HL-60/S4 (cell line): ENCODE results near the gene UNK.
"Not testable (repeated sequence)": the region's sequence is repeated elsewhere in the genome, so short reads cannot be mapped to it uniquely, and the experiment has no call there.

Experiments used
- in situ Hi-C: fragments of 300-500 bp; cut with MboI; formaldehyde crosslinking; loops from 2 replicates; pipeline ENCODE4 v1.14.3; 2022; ENCODE audit warnings: low sequenced_read_pairs

UNK gene

DNA sequence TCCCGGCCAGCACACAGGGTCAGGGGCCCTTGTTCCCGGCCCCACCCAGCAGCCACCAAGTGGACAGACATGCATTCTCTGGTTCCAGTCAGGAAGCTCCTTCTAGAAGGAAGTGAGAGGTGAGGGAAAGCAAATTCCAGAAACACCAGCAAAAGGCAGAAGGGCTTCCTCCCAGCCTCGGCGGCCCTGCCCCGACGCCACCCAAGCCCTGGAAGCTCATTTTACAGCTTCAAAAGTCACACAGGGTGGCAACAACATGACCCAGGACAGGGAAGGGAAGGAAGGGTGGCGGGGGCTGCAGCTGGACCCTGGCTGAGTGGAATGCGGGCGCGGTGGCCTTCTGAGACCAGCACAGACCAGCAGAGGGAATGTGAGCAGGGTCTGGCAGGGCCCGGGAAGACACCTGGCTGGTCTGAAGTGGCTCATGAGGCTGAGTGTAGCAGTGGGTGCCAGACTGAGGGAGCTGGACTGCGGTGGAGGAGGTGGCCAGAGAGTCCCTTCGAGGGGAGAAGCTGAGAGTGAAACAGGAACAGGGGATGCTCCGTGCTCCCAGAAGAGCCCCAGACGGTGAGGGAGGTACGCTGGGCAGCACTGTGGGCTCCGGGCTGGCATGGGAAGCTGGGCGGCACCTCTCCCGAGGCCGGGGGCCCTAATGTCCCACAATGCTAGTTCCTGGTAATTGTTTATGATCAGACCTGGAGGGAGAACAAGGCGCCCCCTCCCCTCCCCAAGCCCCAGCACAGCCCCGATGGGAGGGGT, 61.5 kb downstream of the UNK start:
- in situ Hi-C loops = no loop called here

DNA sequence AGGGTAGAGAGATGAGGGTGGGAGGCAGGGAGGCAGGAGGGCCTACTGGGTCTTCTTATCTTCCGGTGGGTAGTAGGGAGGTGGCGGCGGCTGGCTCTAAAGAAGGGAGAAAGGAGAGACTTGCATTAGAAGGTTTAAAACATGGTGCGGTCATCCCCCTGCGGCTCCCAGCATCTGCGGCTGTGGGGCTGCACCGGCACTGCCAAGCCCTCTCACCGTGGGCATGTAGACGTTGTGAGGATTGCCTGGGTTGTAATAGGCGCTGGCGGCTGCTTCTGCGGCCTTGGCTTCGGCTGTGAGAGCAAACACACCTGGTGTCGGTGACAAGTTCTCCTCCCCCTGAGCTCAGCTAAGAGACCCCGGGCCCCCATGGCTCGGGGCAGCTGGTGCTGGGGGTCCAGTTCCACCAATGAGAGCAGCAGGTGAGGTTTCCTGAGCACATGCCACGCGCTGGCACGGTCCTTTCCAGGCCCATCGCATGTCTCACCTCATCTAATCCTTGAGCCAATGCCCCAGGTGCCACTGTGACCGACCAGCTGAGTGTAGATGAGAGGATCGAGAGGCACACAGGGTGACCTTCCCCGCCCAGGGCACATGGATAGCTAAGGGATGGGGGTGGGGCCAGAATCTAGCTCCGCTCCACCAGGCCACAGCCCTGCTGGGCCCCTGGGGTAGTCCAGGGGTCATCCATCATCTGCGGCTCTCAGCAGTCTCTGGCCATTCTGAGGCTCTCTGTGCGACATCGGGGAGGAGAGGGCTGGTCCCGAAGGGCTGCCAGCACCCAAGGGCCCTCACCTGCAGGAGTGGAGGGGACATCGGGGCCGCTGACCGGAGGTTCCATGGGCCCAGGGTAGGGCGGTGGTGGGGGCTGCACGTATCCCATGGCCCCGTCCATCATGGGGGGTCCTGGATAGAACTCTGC, 62.3 kb downstream of the UNK start:
- in situ Hi-C loops = no loop called here

DNA sequence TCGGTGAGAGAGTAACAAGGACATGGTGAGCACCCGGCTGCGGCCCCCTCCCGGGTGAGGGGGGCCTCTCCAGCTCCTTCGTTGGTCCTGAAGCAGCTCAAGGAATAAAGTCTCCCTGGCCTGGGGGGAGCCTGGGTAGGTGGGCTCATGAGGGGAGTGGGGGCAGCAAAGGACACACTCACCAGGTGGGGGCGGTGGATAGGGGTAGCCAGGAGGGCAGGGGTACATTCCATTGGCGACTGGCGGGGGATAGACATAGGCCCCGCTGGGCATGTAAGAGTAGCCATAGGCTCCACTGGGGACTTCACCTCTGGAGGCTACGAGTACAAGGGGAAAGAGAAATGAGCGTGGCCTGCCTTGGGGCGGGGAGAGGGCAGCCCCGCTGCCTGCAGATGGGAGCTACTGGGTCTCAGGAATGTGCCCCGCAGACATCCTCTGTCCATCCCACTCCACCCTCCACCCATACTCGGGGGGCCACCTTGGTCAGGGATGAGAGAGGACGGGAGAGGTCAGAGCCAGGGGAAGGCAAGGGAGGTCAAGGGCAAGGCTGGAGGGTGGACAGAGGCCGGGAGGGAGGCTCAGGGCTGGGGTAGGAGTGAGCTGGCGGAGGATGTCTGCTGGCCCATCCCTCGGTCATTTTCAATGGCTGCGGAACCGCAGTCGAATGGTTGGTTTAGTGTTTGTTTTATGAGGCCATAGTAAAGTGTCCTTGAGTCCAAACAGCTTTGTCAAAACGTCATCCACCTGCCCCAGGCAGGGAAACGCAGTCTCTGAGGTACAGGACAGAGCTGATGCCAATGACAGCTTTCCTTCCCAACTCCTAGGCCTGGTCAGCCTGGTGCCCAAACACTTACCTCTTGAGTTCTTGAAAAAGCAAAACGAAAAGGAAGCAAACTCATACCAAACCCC, 63.3 kb downstream of the UNK start:
- in situ Hi-C loops = no loop called here

DNA sequence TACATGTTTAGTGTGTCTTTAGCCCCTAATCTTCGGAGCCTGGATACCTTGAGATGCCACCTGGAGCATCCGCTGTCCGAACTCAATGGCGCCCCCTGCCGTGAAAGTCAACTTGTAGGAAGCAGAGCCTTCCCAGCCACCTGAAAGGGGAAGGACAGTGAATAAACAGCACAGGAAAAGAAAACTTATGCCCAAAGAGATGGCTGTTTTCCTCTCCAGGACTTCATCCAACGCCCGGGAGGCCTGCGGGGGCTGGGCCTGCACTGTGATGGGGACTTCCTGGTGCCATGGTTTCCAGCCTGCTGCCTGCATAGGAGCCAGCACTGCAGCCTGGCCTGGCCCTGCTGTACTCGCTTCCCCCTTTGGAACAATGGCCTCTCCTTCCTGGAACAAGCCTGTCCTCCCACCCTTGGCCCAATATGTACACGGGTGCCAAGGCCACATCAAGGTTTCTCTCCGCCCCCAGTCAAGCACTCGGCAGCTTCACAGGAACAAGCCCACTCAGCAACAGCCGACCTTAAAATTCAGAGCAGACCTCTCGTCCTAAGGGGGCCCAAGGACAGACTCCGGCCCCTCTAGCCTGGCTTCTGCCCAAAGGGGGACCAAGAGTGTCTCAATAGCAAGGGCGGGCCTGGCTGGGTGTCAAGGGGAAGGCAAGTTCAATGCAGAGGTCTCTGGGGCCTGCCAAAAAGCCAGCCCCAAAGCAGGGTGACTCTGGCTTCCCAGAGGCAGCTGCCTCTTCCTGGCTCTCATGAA, 64.1 kb downstream of the UNK start:
- in situ Hi-C loops = no loop called here

DNA sequence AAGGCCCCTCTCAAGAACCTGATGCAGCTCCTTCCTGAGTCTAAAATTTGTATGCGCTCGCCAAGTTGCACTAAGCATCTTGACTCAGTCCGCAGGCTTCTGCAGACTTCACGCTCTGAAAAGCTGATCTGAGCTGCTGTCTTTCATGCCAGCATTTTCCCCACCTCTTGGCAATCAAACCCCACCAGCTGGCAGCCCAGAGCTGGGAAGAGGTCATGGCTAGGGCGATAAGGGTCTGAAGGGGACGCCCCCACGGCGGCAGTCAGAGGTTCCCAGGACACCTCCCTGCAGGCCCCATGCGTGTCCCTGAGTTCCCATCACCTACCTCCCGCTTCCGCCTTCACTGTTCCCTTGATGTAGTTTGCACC, 64.7 kb downstream of the UNK start:
- in situ Hi-C loops = no loop called here

DNA sequence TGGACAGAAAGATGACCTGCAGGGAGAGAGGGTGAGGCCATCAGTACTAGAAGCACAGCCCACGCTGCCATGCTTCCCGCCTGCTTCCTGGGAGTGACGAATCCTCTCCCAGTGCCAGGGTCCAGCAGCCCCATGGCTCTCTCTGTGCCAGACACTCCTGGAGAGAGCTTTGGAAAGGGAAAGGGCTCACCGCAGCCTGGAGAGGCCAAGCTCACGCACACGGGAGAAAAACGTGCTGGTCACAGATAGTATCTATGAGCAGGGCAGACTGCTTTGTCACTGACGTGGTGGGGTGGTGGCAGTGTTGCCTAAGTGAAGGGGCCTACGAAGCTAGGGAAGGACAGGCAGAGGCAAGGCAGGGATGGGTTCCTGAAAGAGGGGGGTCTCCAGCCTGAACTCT, 65.1 kb downstream of the UNK start:
- in situ Hi-C loops = no loop called here

DNA sequence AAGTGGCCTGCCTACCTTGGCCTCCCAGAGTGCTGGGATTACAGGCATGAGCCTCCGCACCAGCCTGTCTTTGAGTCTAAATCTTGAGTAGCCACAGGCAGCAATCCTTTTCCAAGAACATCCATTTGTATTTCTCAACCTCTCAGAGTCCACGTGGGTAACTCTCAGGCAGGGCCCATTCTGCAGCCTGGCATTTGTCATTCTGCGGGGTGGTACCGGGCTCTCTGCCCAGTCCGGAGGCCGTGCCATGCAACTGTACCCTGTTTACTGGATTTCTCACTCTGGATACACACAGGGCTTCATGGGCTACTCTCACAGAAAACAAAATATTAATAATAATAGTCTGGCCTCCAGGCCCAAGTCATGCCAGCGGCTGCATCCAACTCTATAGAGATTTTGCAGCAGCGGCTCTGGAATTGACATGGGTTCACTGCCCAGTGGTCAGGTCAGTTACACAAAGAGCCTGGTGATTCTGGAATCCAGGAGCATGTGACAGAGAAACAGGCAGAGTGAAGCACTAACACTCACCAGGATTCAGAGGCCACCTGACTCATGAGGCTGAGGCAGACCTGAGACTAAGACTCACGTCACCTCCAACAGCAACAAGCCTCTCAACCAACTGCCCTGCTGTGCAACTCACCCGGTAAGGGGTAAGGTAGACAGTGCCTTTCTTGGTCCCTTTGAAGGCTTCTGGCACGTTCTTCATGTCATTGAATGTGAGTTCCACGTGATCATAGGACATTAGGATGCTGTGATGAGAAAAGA, 66.5 kb downstream of the UNK start:
- in situ Hi-C loops = no loop called here

DNA sequence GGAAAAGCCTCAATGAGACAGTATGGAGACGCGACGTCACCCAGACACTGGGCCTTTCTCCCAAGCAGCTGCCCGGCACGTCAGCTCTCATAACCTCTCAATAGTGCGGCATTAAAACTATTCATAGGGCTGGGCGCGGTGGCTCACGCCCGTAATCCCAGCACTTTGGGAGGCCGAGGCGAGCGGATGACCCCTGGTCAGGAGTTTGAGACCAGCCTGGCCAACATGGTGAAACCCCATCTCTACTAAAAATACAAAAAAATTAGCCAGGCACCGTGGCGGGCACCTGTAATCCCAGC, 67.0 kb downstream of the UNK start:
- in situ Hi-C loops = not testable (repeated sequence)

DNA sequence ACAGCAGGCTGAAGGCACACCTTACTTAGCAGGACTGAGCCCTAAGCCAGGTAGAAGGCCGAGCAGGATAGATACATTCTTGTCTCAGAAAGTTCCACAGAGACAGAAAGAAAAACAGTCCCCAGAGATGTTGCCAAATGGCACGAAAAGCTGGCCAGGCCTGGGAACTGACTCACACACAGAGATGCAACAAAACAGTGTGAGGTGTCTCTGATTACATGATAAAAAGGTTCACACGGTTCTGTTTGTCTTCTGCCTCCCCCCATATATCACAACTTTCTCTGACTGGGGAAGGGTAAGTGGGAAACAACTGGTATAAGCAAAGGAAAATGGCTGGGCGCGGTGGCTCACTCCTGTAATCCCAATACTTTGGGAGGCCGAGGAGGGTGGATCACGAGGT, 68.8 kb downstream of the UNK start:
- in situ Hi-C loops = no loop called here

DNA sequence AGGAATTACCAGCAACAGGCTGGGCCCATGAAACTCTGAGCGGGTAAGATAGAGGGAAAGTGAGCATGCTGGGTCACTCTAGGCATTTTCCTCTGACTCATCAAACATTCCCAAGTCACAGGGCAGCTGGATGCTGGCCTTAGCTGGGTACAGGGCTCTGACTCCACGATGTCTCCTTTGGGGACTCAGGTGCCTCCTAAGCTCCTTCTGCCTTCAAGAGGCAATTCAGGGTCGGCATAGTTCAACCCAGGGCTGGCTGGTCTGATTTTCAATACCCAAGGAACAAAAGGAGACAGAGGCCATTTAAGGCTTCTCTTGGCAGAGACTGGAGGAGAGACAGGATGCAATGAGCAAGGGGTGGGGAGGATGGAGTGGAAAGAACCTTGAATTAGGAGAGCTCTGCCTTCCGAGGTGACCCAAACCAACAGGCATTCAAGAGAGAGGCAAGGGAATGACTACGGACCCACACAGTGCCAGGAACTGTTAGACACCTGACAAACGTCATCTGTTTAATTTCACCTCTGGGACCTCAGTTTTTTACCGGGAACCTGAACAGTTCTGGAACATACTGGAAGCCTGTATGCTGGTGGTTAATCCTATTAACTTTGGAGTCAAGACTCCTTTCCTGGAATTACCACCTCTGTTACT, 69.6 kb downstream of the UNK start:
- in situ Hi-C loops = no loop called here

DNA sequence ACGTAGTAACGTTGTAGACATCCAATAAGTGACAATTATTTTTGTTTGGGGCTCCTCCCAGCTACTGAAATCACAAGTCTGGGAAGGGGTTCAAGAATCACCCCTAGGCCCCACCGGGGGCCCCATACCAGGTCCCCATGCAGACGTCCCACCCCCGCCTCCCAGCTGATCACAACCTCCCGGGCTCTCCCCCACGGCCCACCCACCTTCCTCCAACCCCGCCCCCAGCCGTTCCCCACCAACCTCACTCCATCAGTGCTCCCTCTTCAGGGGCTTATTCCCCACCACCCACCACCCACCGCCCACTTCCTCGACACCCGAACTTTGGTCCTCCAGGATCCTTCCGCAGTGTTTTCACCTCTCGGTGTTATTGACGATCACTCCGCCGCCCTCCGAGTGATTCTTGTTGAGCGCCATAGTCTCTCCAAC, 70.3 kb downstream of the UNK start:
- in situ Hi-C loops = no loop called here

DNA sequence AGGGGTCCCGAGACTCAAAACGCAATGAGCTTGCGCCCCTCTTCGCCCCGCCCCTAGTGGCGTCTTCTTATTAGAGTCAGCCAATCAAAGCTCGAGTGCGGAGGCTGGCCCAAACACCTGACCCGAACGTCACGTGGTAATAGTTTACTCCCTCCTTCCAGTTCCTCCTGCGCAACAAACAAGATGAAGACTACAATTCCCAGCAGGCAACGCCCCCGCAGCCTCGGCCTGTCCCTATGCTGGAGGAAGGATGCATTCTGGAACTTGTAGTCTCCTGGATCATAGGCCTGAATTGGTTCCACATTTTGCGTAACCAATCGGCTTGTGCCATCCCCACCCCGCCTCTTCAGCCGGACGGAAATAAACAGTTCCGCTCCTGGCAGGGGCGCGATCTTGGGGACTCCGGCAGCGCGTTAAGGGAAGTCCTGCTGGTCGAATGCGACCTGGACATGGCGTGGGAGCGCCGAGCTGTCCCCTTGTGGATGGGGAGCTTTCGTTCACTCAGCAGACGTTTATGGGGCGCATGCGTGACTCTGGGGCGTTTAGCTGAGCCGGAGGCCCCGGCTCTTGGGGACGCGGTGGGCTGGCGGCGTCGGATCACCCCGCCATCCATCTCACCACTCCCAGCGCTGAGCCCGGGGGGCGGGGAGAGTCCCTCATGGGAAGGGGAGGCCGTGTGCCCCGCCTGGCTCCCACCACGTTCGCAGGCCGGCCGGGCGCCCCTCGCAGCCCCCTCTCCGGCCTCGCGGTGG, 70.9 kb downstream of the UNK start, which contains the start of gene WBP2:
Gene WBP2, minus strand, starts transcription at position 26 of the 752 bp plus-strand sequence. CDS start 38 bp downstream, outside the sequence.
- in situ Hi-C loops = no loop called here

DNA sequence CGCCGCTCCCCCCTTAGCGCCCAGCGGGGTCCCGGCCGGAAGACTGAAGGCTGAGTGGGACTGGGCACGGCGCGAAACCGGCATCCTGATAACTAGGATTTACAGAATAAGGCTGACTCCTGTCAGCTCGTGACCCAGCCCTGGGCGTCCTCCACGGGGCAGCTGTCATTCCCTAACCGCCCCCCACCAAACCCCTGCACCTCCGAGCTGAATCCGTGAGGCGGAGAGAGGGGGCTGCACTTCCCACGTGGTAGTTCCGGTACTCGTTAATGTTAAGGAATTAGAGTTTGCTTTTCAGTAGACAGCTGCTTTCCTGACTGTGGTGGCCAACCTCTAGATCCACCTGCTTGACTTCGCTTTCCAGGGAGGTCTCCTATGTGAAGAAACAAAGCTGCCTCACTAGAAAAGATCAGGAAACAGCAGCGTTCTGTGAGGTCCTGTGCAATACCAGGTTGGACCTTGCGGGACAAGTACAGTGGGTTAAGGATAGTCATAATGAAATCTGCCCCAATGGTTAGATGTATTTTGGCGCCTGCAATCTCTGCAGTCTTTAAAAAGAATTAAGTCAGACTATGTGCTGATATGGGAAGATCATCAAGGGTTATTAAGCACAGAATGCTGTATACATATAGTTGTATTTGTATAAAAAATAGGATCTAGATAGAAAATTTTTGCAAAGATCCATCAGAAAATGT, 71.6 kb downstream of the UNK start:
- in situ Hi-C loops = no loop called here

DNA sequence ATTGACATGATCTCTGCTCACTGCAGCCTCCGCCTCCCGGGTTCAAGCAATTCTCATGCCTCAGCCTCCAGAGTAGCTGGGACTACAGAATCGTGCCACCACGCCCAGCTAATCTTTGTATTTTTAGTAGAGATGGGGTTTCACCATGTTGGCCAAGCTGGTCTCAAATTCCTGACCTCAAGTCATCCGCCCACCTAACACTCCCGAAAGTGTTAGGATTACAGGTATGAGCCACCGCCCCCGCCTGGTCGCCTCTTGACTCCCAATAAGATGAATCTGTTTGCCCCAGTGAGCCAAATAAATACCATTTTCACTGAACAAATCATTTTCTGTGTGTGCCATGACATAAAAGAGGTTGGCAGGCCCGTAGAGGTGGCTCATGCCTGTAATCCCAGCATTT, 74.8 kb downstream of the UNK start:
- in situ Hi-C loops = not testable (repeated sequence)

DNA sequence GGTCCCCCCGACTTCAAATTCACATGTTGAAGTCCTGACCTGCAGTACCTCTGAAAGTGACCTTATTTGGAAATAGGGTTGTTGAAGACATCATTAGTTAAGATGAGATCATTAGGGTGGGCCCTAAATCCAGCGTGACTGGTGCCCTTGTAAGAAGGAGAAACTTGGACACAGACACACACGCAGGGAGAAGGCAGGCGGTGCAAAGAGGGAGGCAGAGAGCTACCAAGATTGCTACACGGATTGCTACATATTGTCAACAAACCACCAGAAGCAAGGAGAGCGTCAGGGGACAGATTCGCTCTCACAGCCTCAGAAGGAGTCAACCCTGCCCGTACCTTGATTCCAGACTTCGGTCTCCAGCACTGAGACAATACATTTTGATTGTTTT, 77.3 kb downstream of the UNK start:
- in situ Hi-C loops = no loop called here

DNA sequence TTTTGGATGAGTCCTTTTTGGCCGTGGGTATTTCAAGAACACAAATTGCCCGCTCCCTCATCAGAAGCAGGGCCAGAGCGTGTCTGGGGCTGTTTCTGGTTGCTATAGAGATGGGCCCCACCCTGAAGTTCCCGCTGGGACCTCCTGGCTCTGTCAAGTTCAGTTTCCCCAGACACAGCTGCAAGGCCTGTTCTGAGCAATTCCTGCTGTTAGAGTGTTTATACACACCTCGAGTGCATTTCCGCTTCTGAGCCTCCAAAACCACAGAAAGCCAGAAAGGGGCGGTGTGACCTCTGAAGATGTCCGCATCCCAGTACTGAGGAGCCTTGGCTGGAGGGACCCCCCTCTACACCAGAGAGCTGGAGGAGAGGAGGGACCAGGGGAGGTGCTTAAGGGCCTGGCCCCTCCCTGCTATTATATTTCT, 79.9 kb downstream of the UNK start:
- in situ Hi-C loops = no loop called here

DNA sequence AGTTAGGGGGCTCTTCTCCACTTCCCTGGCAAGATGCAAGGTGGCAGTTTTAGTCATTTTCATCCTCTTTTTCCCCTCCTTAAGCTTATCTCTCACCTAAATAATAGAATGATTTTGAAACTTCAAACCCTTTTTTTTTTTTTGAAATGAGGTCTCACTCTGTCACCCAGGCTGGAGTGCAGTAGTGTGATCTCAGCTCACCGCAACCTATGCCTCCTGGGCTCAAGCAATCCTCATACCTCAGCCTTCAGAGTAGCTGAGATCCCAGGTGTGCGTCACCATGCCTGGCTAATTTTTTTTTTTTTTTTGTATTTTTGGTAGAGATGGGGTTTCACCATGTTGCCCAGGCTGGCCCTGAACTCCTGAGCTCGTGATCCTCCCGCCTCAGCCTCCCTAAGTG, 80.3 kb downstream of the UNK start:
- in situ Hi-C loops = not testable (repeated sequence)
